Mesenchymal stem cell (in vitro differentiated cells and primary cell): ENCODE data around the gene PRX. TPM values are rescaled to one million over a fixed set of nuclear protein-coding genes. Genes with fewer than 3 reads are reported as not detected.

Experiments used
- DNase-seq: peaks from one replicate; pipeline ENCODE4 v3.0.0-alpha.2; 2013
- H2AFZ ChIP-seq: one replicate; pipeline ENCODE4 v1.6.1; 2013; ENCODE audit warnings: low read depth, mild to moderate bottlenecking, control low read depth, inconsistent platforms, low read length, moderate library complexity
- H2AK5ac ChIP-seq: 2 replicates; pipeline ENCODE4 v1.6.1; 2013; ENCODE audit warnings: low read length, moderate library complexity, mild to moderate bottlenecking, inconsistent platforms; ENCODE audit not compliant: severe bottlenecking
- H2BK120ac ChIP-seq: one replicate; pipeline ENCODE4 v1.6.1; 2013; ENCODE audit warnings: low read depth, mild to moderate bottlenecking, inconsistent platforms, low read length, moderate library complexity
- H2BK12ac ChIP-seq, 2 experiments: one replicate each; pipeline ENCODE4 v1.6.1; 2013; ENCODE audit warnings: inconsistent platforms in 2 of 2, low read length in 2 of 2, mild to moderate bottlenecking in 2 of 2, moderate library complexity in 2 of 2, control low read depth in 1 of 2
- H2BK15ac ChIP-seq: one replicate; pipeline ENCODE4 v1.6.1; 2013; ENCODE audit warnings: mild to moderate bottlenecking, low read depth, inconsistent platforms; ENCODE audit not compliant: poor library complexity, severe bottlenecking
- H2BK5ac ChIP-seq: 2 replicates; pipeline ENCODE4 v1.6.1; 2013; ENCODE audit warnings: low read depth, mild to moderate bottlenecking, low read length, control low read depth, inconsistent platforms; ENCODE audit not compliant: poor library complexity, severe bottlenecking
- H3K14ac ChIP-seq, 2 experiments: one replicate each; pipeline ENCODE4 v1.6.1; 2013; ENCODE audit warnings: inconsistent platforms in 2 of 2, low read length in 2 of 2, control low read depth in 1 of 2, mild to moderate bottlenecking in 1 of 2, moderate library complexity in 1 of 2
- H3K18ac ChIP-seq, 2 experiments: one replicate each; pipeline ENCODE4 v1.6.1; 2013; ENCODE audit warnings: inconsistent platforms in 2 of 2, low read length in 2 of 2, control low read depth in 1 of 2, low read depth in 1 of 2, mild to moderate bottlenecking in 1 of 2
- H3K23ac ChIP-seq, 2 experiments: one replicate each; pipeline ENCODE4 v1.6.1; 2013; ENCODE audit warnings: inconsistent platforms in 2 of 2, low read length in 2 of 2, mild to moderate bottlenecking in 2 of 2, moderate library complexity in 2 of 2, control low read depth in 1 of 2
- H3K27ac ChIP-seq: 2 replicates; pipeline ENCODE4 v1.5.1; 2013; ENCODE audit warnings: mild to moderate bottlenecking, moderate library complexity, low read length, control low read depth, inconsistent platforms; ENCODE audit not compliant: poor library complexity, severe bottlenecking
- H3K27me3 ChIP-seq, 2 experiments: 2 replicates each; pipeline versions ENCODE4 v1.6.1 to v1.7.0; 2013; ENCODE audit warnings: low read length in 2 of 2, mild to moderate bottlenecking in 2 of 2, moderate library complexity in 2 of 2, control low read depth in 1 of 2, inconsistent platforms in 1 of 2; ENCODE audit not compliant: control insufficient read depth in 1 of 2, insufficient read depth in 1 of 2
- H3K36me3 ChIP-seq, 2 experiments: 2 replicates each; pipeline versions ENCODE4 v1.6.1 to v1.7.0; 2013; ENCODE audit warnings: low read length in 2 of 2, control low read depth in 1 of 2, inconsistent platforms in 1 of 2, low read depth in 1 of 2, mild to moderate bottlenecking in 1 of 2; ENCODE audit not compliant: insufficient read depth in 2 of 2, control insufficient read depth in 1 of 2
- H3K4ac ChIP-seq, 2 experiments: one replicate each; pipeline ENCODE4 v1.6.1; 2013; ENCODE audit warnings: inconsistent platforms in 2 of 2, low read length in 2 of 2, mild to moderate bottlenecking in 2 of 2, moderate library complexity in 2 of 2, control low read depth in 1 of 2, low read depth in 1 of 2
- H3K4me1 ChIP-seq: 2 replicates; pipeline ENCODE4 v1.6.1; 2013; ENCODE audit warnings: low read depth, low read length, control low read depth; ENCODE audit not compliant: control insufficient read depth, insufficient read depth
- H3K4me2 ChIP-seq: 2 replicates; pipeline ENCODE4 v1.6.1; 2013; ENCODE audit warnings: low read length, mild to moderate bottlenecking, inconsistent platforms; ENCODE audit not compliant: poor library complexity, severe bottlenecking
- H3K4me3 ChIP-seq, 2 experiments: 2 replicates each; pipeline versions ENCODE4 v1.5.1 to v1.7.0; 2013; ENCODE audit warnings: low read length in 2 of 2, mild to moderate bottlenecking in 2 of 2, control low read depth in 1 of 2, low read depth in 1 of 2; ENCODE audit not compliant: insufficient read depth in 1 of 2
- H3K79me1 ChIP-seq: replicated peaks from 2 replicates; pipeline ENCODE4 v1.6.1; 2013; ENCODE audit warnings: mild to moderate bottlenecking, control low read depth, low read length, inconsistent platforms; ENCODE audit not compliant: poor library complexity, severe bottlenecking
- H3K9ac ChIP-seq: 2 replicates; pipeline ENCODE4 v1.7.0; 2013; ENCODE audit warnings: mild to moderate bottlenecking, low read length, moderate library complexity
- H3K9me3 ChIP-seq: 2 replicates; pipeline ENCODE4 v1.7.0; 2013; ENCODE audit warnings: mild to moderate bottlenecking, low read length; ENCODE audit not compliant: control insufficient read depth
- H4K8ac ChIP-seq: one replicate; pipeline ENCODE4 v1.6.1; 2013; ENCODE audit warnings: inconsistent platforms, mild to moderate bottlenecking, low read length, moderate library complexity
- H4K91ac ChIP-seq: one replicate; pipeline ENCODE4 v1.6.1; 2013; ENCODE audit warnings: mild to moderate bottlenecking, low read length, inconsistent platforms
- WGBS: methylation state at CpG from one replicate; pipeline ENCODE4 v1.1.7; 2013; ENCODE audit warnings: mixed read lengths; 5-methylcytosine and 5-hydroxymethylcytosine counted together
- polyA plus RNA-seq, 2 experiments: library from polyadenylated mRNA; stranded (reverse); fragments of 200-250 nt; gene quantifications; one replicate each; pipeline ENCODE4 v1.2.3, GENCODE V29; 2013

Gene PRX, protein sequence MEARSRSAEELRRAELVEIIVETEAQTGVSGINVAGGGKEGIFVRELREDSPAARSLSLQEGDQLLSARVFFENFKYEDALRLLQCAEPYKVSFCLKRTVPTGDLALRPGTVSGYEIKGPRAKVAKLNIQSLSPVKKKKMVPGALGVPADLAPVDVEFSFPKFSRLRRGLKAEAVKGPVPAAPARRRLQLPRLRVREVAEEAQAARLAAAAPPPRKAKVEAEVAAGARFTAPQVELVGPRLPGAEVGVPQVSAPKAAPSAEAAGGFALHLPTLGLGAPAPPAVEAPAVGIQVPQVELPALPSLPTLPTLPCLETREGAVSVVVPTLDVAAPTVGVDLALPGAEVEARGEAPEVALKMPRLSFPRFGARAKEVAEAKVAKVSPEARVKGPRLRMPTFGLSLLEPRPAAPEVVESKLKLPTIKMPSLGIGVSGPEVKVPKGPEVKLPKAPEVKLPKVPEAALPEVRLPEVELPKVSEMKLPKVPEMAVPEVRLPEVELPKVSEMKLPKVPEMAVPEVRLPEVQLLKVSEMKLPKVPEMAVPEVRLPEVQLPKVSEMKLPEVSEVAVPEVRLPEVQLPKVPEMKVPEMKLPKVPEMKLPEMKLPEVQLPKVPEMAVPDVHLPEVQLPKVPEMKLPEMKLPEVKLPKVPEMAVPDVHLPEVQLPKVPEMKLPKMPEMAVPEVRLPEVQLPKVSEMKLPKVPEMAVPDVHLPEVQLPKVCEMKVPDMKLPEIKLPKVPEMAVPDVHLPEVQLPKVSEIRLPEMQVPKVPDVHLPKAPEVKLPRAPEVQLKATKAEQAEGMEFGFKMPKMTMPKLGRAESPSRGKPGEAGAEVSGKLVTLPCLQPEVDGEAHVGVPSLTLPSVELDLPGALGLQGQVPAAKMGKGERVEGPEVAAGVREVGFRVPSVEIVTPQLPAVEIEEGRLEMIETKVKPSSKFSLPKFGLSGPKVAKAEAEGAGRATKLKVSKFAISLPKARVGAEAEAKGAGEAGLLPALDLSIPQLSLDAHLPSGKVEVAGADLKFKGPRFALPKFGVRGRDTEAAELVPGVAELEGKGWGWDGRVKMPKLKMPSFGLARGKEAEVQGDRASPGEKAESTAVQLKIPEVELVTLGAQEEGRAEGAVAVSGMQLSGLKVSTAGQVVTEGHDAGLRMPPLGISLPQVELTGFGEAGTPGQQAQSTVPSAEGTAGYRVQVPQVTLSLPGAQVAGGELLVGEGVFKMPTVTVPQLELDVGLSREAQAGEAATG (N-terminal part only)
- 2.1 TPM for polyA plus RNA-seq (2013, experiment 1 of 2)
- 1.9 TPM for polyA plus RNA-seq (2013, experiment 2 of 2)

- Histone ChIP-seq H2AK5ac (peak within 1 kb of the TSS; percentile 16), H3K79me1 (no peaks in the 10 kb centered on the region), H3K18ac (peak within 1 kb of the TSS; percentile 27 to 74), H3K36me3 (no peaks in the 10 kb centered on the region), H3K9ac (no peak within 1 kb of the TSS), H3K27me3 (peaks cover 3 to 18% of the 10 kb centered on the region in 2 experiments), H3K23ac (no peak within 1 kb of the TSS), H2AFZ (no peak within 1 kb of the TSS), H3K4ac (no peak within 1 kb of the TSS), H4K91ac (peak within 1 kb of the TSS; percentile 64), H3K4me3 (no peak within 1 kb of the TSS), H2BK120ac (peak within 1 kb of the TSS; percentile 83), H2BK15ac (peak within 1 kb of the TSS; percentile 89), H4K8ac (peak within 1 kb of the TSS; percentile 74), H3K4me2 (no peak within 1 kb of the TSS), H3K9me3 (no peaks in the 10 kb centered on the region), H2BK12ac (peak within 1 kb of the TSS; percentile 37 to 86), H3K4me1 (peaks cover 29% of the 10 kb centered on the region), H3K27ac (no peak within 1 kb of the TSS), H3K14ac (no peak within 1 kb of the TSS), H2BK5ac (no peak within 1 kb of the TSS)
- 39% methylated on average over 16 of the region's 18 CpGs for WGBS
- DNase-seq, result no peak
These were observed at the start of gene PRX for GRCh38 chr19:40413291-40413845. Gene PRX (minus strand): TSS chr19:40413378. CDS start chr19:40407932, 5,446 bp downstream.

DNA sequence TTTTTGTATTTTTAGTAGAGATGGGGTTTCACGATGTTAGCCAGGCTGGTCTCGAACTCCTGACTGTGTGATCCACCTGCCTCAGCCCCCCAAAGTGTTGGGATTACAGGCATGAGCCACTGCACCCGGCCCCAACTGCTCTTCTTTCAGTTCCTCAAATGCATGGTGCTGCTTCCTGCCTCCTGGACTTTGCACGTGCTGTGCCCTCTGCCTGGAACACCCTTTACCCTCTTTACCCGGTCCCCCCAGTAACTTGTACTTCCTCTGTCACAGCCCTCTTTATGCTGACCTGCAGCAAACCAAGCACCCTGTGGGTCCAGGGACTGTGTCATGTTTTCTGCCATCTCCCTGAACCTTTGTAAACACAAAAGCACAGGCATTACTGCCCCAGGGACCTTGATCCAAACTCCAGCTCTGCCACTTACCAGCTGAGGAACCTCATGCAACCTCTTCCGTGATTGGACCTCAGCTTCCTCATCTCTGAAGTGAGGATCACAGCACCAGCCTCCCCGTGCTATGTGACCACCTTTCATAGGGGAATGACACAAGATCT lies 48.6 kb upstream of the PRX start:
- Histone ChIP-seq H3K4ac (no peak overlapping the region), H3K4me1 (peaks cover 17% of the 10 kb centered on the region), H2AK5ac (no peak overlapping the region), H3K4me2 (no peak overlapping the region), H3K27me3 (peaks cover 0 to 6% of the 10 kb centered on the region in 2 experiments), H4K91ac (no peak overlapping the region), H3K4me3 (no peak overlapping the region), H3K36me3 (peaks cover 12% of the 10 kb centered on the region in 2 experiments), H3K9ac (no peak overlapping the region), H2BK12ac (no peak overlapping the region), H2AFZ (no peak overlapping the region), H2BK120ac (no peak overlapping the region), H3K9me3 (no peaks in the 10 kb centered on the region), H3K27ac (no peak overlapping the region), H3K23ac (peak overlapping the region in 1 of 2 experiments; percentile 16), H2BK15ac (no peak overlapping the region), H4K8ac (no peak overlapping the region), H2BK5ac (no peak overlapping the region), H3K14ac (no peak overlapping the region), H3K18ac (no peak overlapping the region), H3K79me1 (peaks cover 11% of the 10 kb centered on the region)
- DNase-seq, result no peak
- 87% methylated on average over 7 of the region's 7 CpGs for WGBS

GRCh38 chr19:40460185-40460584 lies 47.0 kb upstream of the PRX start:
- Histone ChIP-seq H3K27me3 (no peaks in the 10 kb centered on the region), H4K91ac (no peak overlapping the region), H3K4me3 (no peak overlapping the region), H3K4me2 (no peak overlapping the region), H2BK5ac (no peak overlapping the region), H2AFZ (no peak overlapping the region), H3K9me3 (no peaks in the 10 kb centered on the region), H2BK120ac (no peak overlapping the region), H3K4me1 (peaks cover 8% of the 10 kb centered on the region), H2BK12ac (no peak overlapping the region), H2AK5ac (no peak overlapping the region), H3K27ac (no peak overlapping the region), H3K14ac (no peak overlapping the region), H3K4ac (no peak overlapping the region), H2BK15ac (no peak overlapping the region), H3K18ac (no peak overlapping the region), H3K9ac (no peak overlapping the region), H4K8ac (no peak overlapping the region), H3K23ac (no peak overlapping the region), H3K36me3 (peaks cover 12 to 23% of the 10 kb centered on the region in 2 experiments), H3K79me1 (peaks cover 11% of the 10 kb centered on the region)
- 100% methylated on average over 3 of the region's 3 CpGs for WGBS
- DNase-seq, result no peak
